Suprapubic skin (tissue), 4 donors: ENCODE data around the gene CACUL1. TPM values are rescaled to one million over a fixed set of nuclear protein-coding genes. Genes with fewer than 3 reads are reported as not detected.

Experiments used
- DNase-seq, 2 donors: peaks; one replicate each; pipeline ENCODE4 v3.0.0-alpha.2; 2019; ENCODE audit warnings: low spot score in 2 of 2
- H3K27ac ChIP-seq: fragments of 200-600 bp; sonication (generic); one replicate; pipeline ENCODE4 v1.5.1; 2019
- H3K27me3 ChIP-seq: fragments of 200-600 bp; sonication (generic); one replicate; pipeline ENCODE4 v1.5.1; 2019
- H3K36me3 ChIP-seq: fragments of 200-600 bp; sonication (generic); one replicate; pipeline ENCODE4 v1.5.1; 2019
- H3K4me1 ChIP-seq: fragments of 200-600 bp; sonication (generic); one replicate; pipeline ENCODE4 v1.5.1; 2019
- H3K4me3 ChIP-seq: fragments of 200-600 bp; sonication (generic); one replicate; pipeline ENCODE4 v1.5.1; 2019; ENCODE audit warnings: mild to moderate bottlenecking
- H3K9me3 ChIP-seq: fragments of 200-600 bp; sonication (generic); one replicate; pipeline ENCODE4 v1.5.1; 2019
- EP300 ChIP-seq: sonication (generic); formaldehyde crosslinking; IDR thresholded peaks from one replicate; pipeline ENCODE4 v1.6.1; 2017; ENCODE audit warnings: antibody characterized with exemption
- POLR2A ChIP-seq, 2 donors: fragments of 450-650 bp; IDR thresholded peaks; one replicate each; pipeline ENCODE4 v1.6.1; 2017; ENCODE audit warnings: antibody characterized with exemption in 2 of 2, mild to moderate bottlenecking in 2 of 2, moderate library complexity in 2 of 2
- POLR2AphosphoS5 ChIP-seq, 3 donors: sonication (generic); formaldehyde crosslinking; IDR thresholded peaks; one replicate each; pipeline ENCODE4 v1.6.1; 2017; ENCODE audit warnings: antibody characterized with exemption in 3 of 3
- WGBS: methylation state at CpG from one replicate; pipeline ENCODE4 v1.1.5; 2018; 5-methylcytosine and 5-hydroxymethylcytosine counted together
- total RNA-seq, 4 donors: library from RNA; depleted of rRNA; stranded (reverse); fragments of >200 nt; gene quantifications; one replicate each; pipeline ENCODE4 v1.1.0, GENCODE V29; 2016
- TF ChIP-seq, protein P1 (sequence below), 2 donors: fragments of 200-600 bp in 1 of 2; fragments of 450-650 bp in 1 of 2; sonication (generic) in 1 of 2; IDR thresholded peaks; one replicate each; pipeline ENCODE4 v1.5.1; 2016 to 2019; ENCODE audit warnings: antibody characterized with exemption in 2 of 2, mild to moderate bottlenecking in 1 of 2, moderate library complexity in 1 of 2

CACUL1 gene
- total RNA-seq, 4 donors from 2014 or later, result 21.9 to 41.6 (median 25.2) TPM

- no peaks in the 10 kb centered on the region for H3K4me1 ChIP-seq
- H3K9me3 ChIP-seq, result no peaks in the 10 kb centered on the region
- peaks cover 12% of the 10 kb centered on the region for H3K36me3 ChIP-seq
- DNase-seq, result no peak
- H3K27me3 ChIP-seq, result no peaks in the 10 kb centered on the region
- TF ChIP-seq POLR2AphosphoS5 (IDR thresholded peaks at IDR 0.05) (no peak), EP300 (no peak)
- H3K4me3 ChIP-seq, result no peak overlapping the region
- no peak overlapping the region for H3K27ac ChIP-seq
Measured at GRCh38 chr10:118694848-118695247, 59.9 kb downstream of the CACUL1 start.

DNA sequence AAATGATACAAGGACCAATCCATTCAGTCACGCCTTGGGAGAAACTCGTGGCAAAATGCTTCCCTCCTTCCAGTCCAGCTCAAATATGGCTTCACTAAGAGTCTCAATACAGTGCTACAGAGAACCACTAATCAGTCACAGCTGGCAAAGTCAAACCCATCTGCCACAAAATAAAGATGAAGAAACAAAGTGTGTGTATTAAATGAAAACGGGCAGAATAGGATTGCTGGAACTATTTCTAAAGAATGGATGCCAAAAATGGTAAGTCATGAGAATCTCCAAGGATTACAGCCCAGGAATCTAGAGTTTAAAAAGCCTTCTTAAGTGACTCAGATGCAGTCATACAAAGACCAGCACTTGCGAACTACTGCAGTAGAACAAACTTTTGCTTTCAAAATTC, 61.9 kb downstream of the CACUL1 start:
- TF ChIP-seq EP300 (no peak), POLR2AphosphoS5 (IDR thresholded peaks at IDR 0.05) (no peak), POLR2A (IDR thresholded peaks at IDR 0.05) (no peak)
- DNase-seq, result no peak
- Histone ChIP-seq H3K36me3 (peaks cover 15% of the 10 kb centered on the region), H3K27me3 (no peaks in the 10 kb centered on the region), H3K27ac (no peak overlapping the region), H3K9me3 (no peaks in the 10 kb centered on the region), H3K4me1 (no peaks in the 10 kb centered on the region), H3K4me3 (no peak overlapping the region)
- 60% methylated on average over 4 of the region's 4 CpGs for WGBS

DNA sequence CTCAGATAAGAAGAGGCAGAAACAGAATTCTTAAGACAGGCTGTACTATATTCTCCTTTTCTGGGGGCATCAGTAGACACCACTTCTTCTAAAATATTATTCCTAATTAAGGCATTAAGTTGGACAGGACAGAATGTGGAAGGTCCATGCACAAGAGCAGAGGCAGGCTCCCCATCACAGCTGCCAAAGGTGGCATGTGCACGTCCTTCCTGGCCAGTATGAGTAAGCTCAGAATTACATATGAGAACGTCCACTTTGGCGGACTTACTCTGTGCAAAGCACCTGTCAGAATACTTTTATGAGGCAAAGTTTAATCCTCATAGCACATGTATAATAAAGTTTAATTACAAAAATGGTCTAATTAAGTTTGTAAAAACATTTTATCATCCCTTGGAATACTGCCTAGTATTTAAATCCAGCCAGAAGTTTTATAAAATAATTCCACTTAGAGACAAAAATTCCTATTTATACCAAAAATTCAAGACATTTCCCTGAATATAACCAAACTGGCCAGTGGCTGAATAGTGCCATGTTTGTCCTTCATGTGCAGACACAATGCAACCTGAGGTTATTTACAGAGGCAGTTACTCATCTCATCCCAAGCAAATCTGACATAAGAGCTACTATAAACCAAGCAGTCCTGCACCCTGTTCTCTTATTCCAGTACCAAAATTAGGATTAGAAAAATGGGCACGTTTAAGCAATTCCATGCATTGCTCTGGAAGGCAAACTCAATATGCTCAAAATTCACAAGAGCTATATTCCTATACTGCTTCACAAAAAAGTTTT, 65.5 kb downstream of the CACUL1 start:
- TF ChIP-seq POLR2AphosphoS5 (IDR thresholded peaks at IDR 0.05), result no peak
- no peak for TF ChIP-seq EP300
- no peak for TF ChIP-seq POLR2A (IDR thresholded peaks at IDR 0.05)
- TF ChIP-seq, protein P1, sequence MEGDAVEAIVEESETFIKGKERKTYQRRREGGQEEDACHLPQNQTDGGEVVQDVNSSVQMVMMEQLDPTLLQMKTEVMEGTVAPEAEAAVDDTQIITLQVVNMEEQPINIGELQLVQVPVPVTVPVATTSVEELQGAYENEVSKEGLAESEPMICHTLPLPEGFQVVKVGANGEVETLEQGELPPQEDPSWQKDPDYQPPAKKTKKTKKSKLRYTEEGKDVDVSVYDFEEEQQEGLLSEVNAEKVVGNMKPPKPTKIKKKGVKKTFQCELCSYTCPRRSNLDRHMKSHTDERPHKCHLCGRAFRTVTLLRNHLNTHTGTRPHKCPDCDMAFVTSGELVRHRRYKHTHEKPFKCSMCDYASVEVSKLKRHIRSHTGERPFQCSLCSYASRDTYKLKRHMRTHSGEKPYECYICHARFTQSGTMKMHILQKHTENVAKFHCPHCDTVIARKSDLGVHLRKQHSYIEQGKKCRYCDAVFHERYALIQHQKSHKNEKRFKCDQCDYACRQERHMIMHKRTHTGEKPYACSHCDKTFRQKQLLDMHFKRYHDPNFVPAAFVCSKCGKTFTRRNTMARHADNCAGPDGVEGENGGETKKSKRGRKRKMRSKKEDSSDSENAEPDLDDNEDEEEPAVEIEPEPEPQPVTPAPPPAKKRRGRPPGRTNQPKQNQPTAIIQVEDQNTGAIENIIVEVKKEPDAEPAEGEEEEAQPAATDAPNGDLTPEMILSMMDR (IDR thresholded peaks at IDR 0.05), result no peak

GRCh38 chr10:118687472-118687871, 67.3 kb downstream of the CACUL1 start:
- H3K36me3 ChIP-seq, result peaks cover 47% of the 10 kb centered on the region
- TF ChIP-seq POLR2A (IDR thresholded peaks at IDR 0.05) (no peak), EP300 (no peak), POLR2AphosphoS5 (IDR thresholded peaks at IDR 0.05) (no peak)
- TF ChIP-seq, protein P1 (IDR thresholded peaks at IDR 0.05), result no peak

More for the DNA sequence above, 65.5 kb downstream of the CACUL1 start:
- Histone ChIP-seq H3K4me1 (no peaks in the 10 kb centered on the region), H3K27me3 (no peaks in the 10 kb centered on the region), H3K27ac (no peak overlapping the region), H3K9me3 (no peaks in the 10 kb centered on the region), H3K36me3 (peaks cover 34% of the 10 kb centered on the region), H3K4me3 (no peak overlapping the region)
- no peak for DNase-seq
- WGBS, result 95% methylated on average over 4 of the region's 4 CpGs

DNA sequence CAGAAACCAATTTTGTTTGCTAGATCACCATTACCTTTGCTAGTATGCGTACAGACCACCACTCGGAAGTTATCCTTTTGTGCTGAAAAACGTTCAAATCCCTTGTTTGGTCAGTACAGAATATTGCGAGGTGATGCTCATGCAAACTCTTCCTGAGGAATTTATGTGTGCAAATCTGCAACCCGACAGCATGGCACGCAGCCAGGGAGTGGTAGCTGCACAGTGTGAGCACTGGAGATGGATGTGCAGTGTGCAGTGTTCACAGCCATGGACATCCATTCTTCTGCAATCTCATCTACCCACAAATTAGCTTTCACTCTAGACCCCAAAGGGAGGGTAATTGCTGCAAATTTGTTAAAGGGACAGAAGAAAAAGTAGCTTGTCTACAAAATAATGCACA, 72.2 kb downstream of the CACUL1 start:
- peaks cover 45% of the 10 kb centered on the region for H3K36me3 ChIP-seq
- TF ChIP-seq POLR2A (IDR thresholded peaks at IDR 0.05), result no peak
- H3K4me1 ChIP-seq, result no peaks in the 10 kb centered on the region
- H3K27ac ChIP-seq, result no peak overlapping the region
- H3K27me3 ChIP-seq, result no peaks in the 10 kb centered on the region
- H3K9me3 ChIP-seq, result no peaks in the 10 kb centered on the region
- H3K4me3 ChIP-seq, result no peak overlapping the region
- WGBS, result 90% methylated on average over 6 of the region's 6 CpGs
- no peak for DNase-seq

More at GRCh38 chr10:118687472-118687871, 67.3 kb downstream of the CACUL1 start:
- H3K9me3 ChIP-seq, result no peaks in the 10 kb centered on the region
- H3K27ac ChIP-seq, result no peak overlapping the region
- DNase-seq, result no peak
- no peaks in the 10 kb centered on the region for H3K27me3 ChIP-seq
- no peak overlapping the region for H3K4me3 ChIP-seq
- H3K4me1 ChIP-seq, result no peaks in the 10 kb centered on the region

DNA sequence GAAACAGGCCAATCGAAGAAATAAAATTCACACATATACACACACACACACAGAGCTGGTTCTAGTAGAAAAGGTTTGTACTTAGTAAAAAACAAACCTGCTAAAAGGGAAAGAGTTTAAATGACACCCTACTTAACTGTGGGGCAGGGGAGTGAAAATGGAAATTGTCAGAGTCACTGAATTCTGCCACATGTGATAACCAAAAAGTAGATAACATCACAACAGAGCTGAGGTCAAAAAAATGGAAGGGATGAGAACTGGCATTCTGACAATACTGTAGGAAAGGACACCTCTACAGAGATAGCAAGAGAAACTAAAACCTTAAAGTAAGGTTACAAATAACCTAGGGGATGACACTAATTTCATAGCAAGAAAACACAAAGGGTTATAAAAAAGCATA, 74.6 kb downstream of the CACUL1 start:
- TF ChIP-seq POLR2A (IDR thresholded peaks at IDR 0.05) (no peak), EP300 (no peak), POLR2AphosphoS5 (IDR thresholded peaks at IDR 0.05) (no peak)
- TF ChIP-seq, protein P1 (IDR thresholded peaks at IDR 0.05), result no peak
- WGBS, result 98% methylated on average over 1 of the region's 1 CpG
- H3K4me3 ChIP-seq, result no peak overlapping the region
- no peaks in the 10 kb centered on the region for H3K9me3 ChIP-seq
- H3K4me1 ChIP-seq, result no peaks in the 10 kb centered on the region
- no peak for DNase-seq
- H3K27me3 ChIP-seq, result no peaks in the 10 kb centered on the region
- peaks cover 31% of the 10 kb centered on the region for H3K36me3 ChIP-seq
- H3K27ac ChIP-seq, result no peak overlapping the region
